Measurements from ENCODE around the gene MIS18BP1. TPM values are rescaled to one million over a fixed set of nuclear protein-coding genes. Genes with fewer than 3 reads are reported as not detected.
"Not testable (repeated sequence)": the region's sequence is repeated elsewhere in the genome, so short reads cannot be mapped to it uniquely, and the experiment has no call there.

The MIS18BP1 gene
- total RNA-seq, 1 experiment from 2014 or later: 38.4 TPM

- Histone ChIP-seq H3K4me1 (no peaks in the 10 kb centered on the region), H3K4me3 (ENCODE audit: low read depth, low read length) (no peak overlapping the region), H3K9me3 (no peaks in the 10 kb centered on the region), H3K27me3 (replicated peaks; ENCODE audit: control insufficient read depth, insufficient read depth, low read length) (no peaks in the 10 kb centered on the region), H3K36me3 (ENCODE audit: control insufficient read depth, insufficient read depth, low read length) (no peaks in the 10 kb centered on the region)
- BruUV-seq (replicated peaks): no TSS peak
- no peaks in the 10 kb centered on the region for H3K4me1 Mint-ChIP-seq (ENCODE audit: low read depth, unreplicated experiment)
- intact Hi-C loops (cut with micrococcal nuclease; ENCODE audit: unreplicated experiment): no loop called here
- POLR2A ChIA-PET: no interaction called here
- CTCF ChIA-PET: no interaction called here
- DNase-seq: no peak
- H3K27ac Mint-ChIP-seq (ENCODE audit: unreplicated experiment): no peak overlapping the region
- H3K4me3 Mint-ChIP-seq (ENCODE audit: unreplicated experiment): no peak overlapping the region
- TF ChIP-seq CTCF (IDR thresholded peaks at IDR 0.05; ENCODE audit: insufficient read depth in 1 of 2, low read depth in 1 of 2, low read length in 1 of 2, severe bottlenecking in 1 of 2, unreplicated experiment in 1 of 2): no peak
- H3K36me3 Mint-ChIP-seq (ENCODE audit: insufficient read depth, unreplicated experiment): peaks cover 55% of the 10 kb centered on the region
- no peaks in the 10 kb centered on the region for H3K9me3 Mint-ChIP-seq (ENCODE audit: unreplicated experiment)
- H3K27me3 Mint-ChIP-seq (ENCODE audit: insufficient read depth, unreplicated experiment): no peaks in the 10 kb centered on the region
These were observed 30.3 kb downstream of the MIS18BP1 start for GRCh38 chr14:45222485-45223262.

- DNase-seq; H3K9me3 Mint-ChIP-seq (ENCODE audit: unreplicated experiment); BruUV-seq (replicated peaks); POLR2A ChIA-PET; H3K36me3 ChIP-seq (ENCODE audit: control insufficient read depth, insufficient read depth, low read length); H3K27me3 ChIP-seq (replicated peaks; ENCODE audit: control insufficient read depth, insufficient read depth, low read length); CTCF ChIA-PET; H3K4me3 ChIP-seq (ENCODE audit: low read depth, low read length); H3K27me3 Mint-ChIP-seq (ENCODE audit: insufficient read depth, unreplicated experiment); H3K9me3 ChIP-seq: not testable (repeated sequence)
- H3K4me3 Mint-ChIP-seq (ENCODE audit: unreplicated experiment): peak overlapping the region; percentile 50
- H3K4me1 Mint-ChIP-seq (ENCODE audit: low read depth, unreplicated experiment): peaks cover 30% of the 10 kb centered on the region
- H3K4me1 ChIP-seq: peaks cover 62% of the 10 kb centered on the region
- intact Hi-C loops (cut with micrococcal nuclease; ENCODE audit: unreplicated experiment): loop anchor here (5.0 kb wide), 1 partner anchor 302 kb away; no protein-coding TSS in a partner anchor
- H3K36me3 Mint-ChIP-seq (ENCODE audit: insufficient read depth, unreplicated experiment): peaks cover 35% of the 10 kb centered on the region
- peak overlapping the region; percentile 54 for H3K27ac Mint-ChIP-seq (ENCODE audit: unreplicated experiment)
These were observed 38.7 kb downstream of the MIS18BP1 start for GRCh38 chr14:45214341-45214740.

GRCh38 chr14:45213716-45214115 is 39.3 kb downstream of the MIS18BP1 start:
- H3K9me3 Mint-ChIP-seq (ENCODE audit: unreplicated experiment); H3K27me3 ChIP-seq (replicated peaks; ENCODE audit: control insufficient read depth, insufficient read depth, low read length); H3K9me3 ChIP-seq; H3K36me3 ChIP-seq (ENCODE audit: control insufficient read depth, insufficient read depth, low read length); H3K4me3 ChIP-seq (ENCODE audit: low read depth, low read length); POLR2A ChIA-PET; BruUV-seq (replicated peaks); CTCF ChIA-PET; H3K27me3 Mint-ChIP-seq (ENCODE audit: insufficient read depth, unreplicated experiment): not testable (repeated sequence)
- peak; percentile 56 to 61 for DNase-seq
- peaks cover 62% of the 10 kb centered on the region for H3K4me1 ChIP-seq
- Mint-ChIP-seq H3K36me3 (ENCODE audit: insufficient read depth, unreplicated experiment) (peaks cover 40% of the 10 kb centered on the region), H3K4me3 (ENCODE audit: unreplicated experiment) (peak overlapping the region; percentile 30), H3K27ac (ENCODE audit: unreplicated experiment) (peak overlapping the region; percentile 54), H3K4me1 (ENCODE audit: low read depth, unreplicated experiment) (peaks cover 30% of the 10 kb centered on the region)
- intact Hi-C loops (cut with micrococcal nuclease; ENCODE audit: unreplicated experiment): loop anchor here (2.0 to 5.0 kb wide), 2 partner anchors 55 to 301 kb away; no protein-coding TSS in a partner anchor

GRCh38 chr14:45212231-45212630 is 40.8 kb downstream of the MIS18BP1 start:
- intact Hi-C loops (cut with micrococcal nuclease; ENCODE audit: unreplicated experiment): loop anchor here (1.0 to 5.0 kb wide), 4 partner anchors 41 to 300 kb away; partner anchors contain the start of genes FANCM and MIS18BP1
- no peaks in the 10 kb centered on the region for H3K27me3 Mint-ChIP-seq (ENCODE audit: insufficient read depth, unreplicated experiment)
- Histone ChIP-seq H3K9me3 (no peaks in the 10 kb centered on the region), H3K4me1 (peaks cover 62% of the 10 kb centered on the region), H3K4me3 (ENCODE audit: low read depth, low read length) (no peak overlapping the region), H3K36me3 (ENCODE audit: control insufficient read depth, insufficient read depth, low read length) (no peaks in the 10 kb centered on the region; the same call in 1 of the 2 replicates), H3K27me3 (replicated peaks; ENCODE audit: control insufficient read depth, insufficient read depth, low read length) (no peaks in the 10 kb centered on the region)
- peaks cover 37% of the 10 kb centered on the region for H3K36me3 Mint-ChIP-seq (ENCODE audit: insufficient read depth, unreplicated experiment)
- DNase-seq: peak; percentile 73 to 79
- ChIA-PET CTCF (no interaction called here), POLR2A (interaction anchor here (1.0 kb wide), 2 partner anchors 75 to 78 kb away, joined by 3 to 4 read pairs; partner anchors contain the start of gene FKBP3)
- peak overlapping the region; percentile 48 for H3K4me3 Mint-ChIP-seq (ENCODE audit: unreplicated experiment)
- TF ChIP-seq CTCF (IDR thresholded peaks at IDR 0.05; ENCODE audit: insufficient read depth in 1 of 2, low read depth in 1 of 2, low read length in 1 of 2, severe bottlenecking in 1 of 2, unreplicated experiment in 1 of 2): no peak
- H3K4me1 Mint-ChIP-seq (ENCODE audit: low read depth, unreplicated experiment): peaks cover 30% of the 10 kb centered on the region
- H3K9me3 Mint-ChIP-seq (ENCODE audit: unreplicated experiment): no peaks in the 10 kb centered on the region
- BruUV-seq (replicated peaks): no TSS peak
- peak overlapping the region; percentile 54 for H3K27ac Mint-ChIP-seq (ENCODE audit: unreplicated experiment)
